OCI-LY7 (cell line): ENCODE results near the gene MTCL1. TPM values are rescaled to one million over a fixed set of nuclear protein-coding genes. Genes with fewer than 3 reads are reported as not detected.

Source experiments
- BruUV-seq: library from RNA; stranded (reverse); fragments of 400-500 nt; replicated peaks from 2 replicates; lab custom pipeline; 2021; lab: Mats Ljungman, UMichigan
- CTCF ChIA-PET: fragments of 300-600 bp; sonication (Branson Sonifier 250); formaldehyde crosslinking; loops from one replicate; lab custom pipeline; 2022; ENCODE audit warnings: antibody characterized with exemption; ENCODE audit not compliant: unreplicated experiment; lab: Charles Lee
- POLR2A ChIA-PET: fragments of 300-600 bp; sonication (Branson Sonifier 250); formaldehyde crosslinking; loops from one replicate; lab custom pipeline; 2022; ENCODE audit warnings: antibody characterized with exemption; lab: Charles Lee
- DNase-seq: peaks from one replicate; pipeline ENCODE4 v3.0.0-alpha.2; 2015; ENCODE audit warnings: low spot score
- H2AFZ ChIP-seq: fragments of 200-600 bp; sonication (generic), shearing (Covaris generic); 2 replicates; pipeline ENCODE4 v1.6.1; 2014; ENCODE audit warnings: mild to moderate bottlenecking, antibody characterized with exemption, low read length, moderate library complexity
- H3K27ac ChIP-seq: fragments of 200-600 bp; sonication (generic); 2 replicates; pipeline ENCODE4 v1.5.1; 2014; ENCODE audit warnings: mixed run types, low read depth, mild to moderate bottlenecking, moderate library complexity, low read length, inconsistent platforms; ENCODE audit not compliant: poor library complexity, severe bottlenecking
- H3K36me3 ChIP-seq: fragments of 200-600 bp; sonication (generic); 2 replicates; pipeline ENCODE4 v1.6.1; 2014; ENCODE audit warnings: mild to moderate bottlenecking, antibody characterized with exemption, low read length, moderate library complexity, mixed read lengths; ENCODE audit not compliant: insufficient read depth
- H3K4me1 ChIP-seq: fragments of 200-600 bp; sonication (generic); 2 replicates; pipeline ENCODE4 v1.5.1; 2014; ENCODE audit warnings: mild to moderate bottlenecking, low read length; ENCODE audit not compliant: insufficient read depth, poor library complexity, severe bottlenecking
- H3K4me2 ChIP-seq: fragments of 200-600 bp; sonication (generic); 2 replicates; pipeline ENCODE4 v1.6.1; 2014; ENCODE audit warnings: mild to moderate bottlenecking, low read length
- H3K4me3 ChIP-seq: fragments of 200-600 bp; sonication (generic); 2 replicates; pipeline ENCODE4 v1.5.1; 2014; ENCODE audit warnings: mild to moderate bottlenecking, low read depth, low read length; ENCODE audit not compliant: poor library complexity, severe bottlenecking
- H3K79me2 ChIP-seq: fragments of 200-600 bp; sonication (generic); 2 replicates; pipeline ENCODE4 v1.6.1; 2016; ENCODE audit warnings: low read depth, mild to moderate bottlenecking, low read length, moderate library complexity, mixed read lengths; ENCODE audit not compliant: insufficient read depth
- H3K9me2 ChIP-seq: fragments of 200-600 bp; sonication (generic); 2 replicates; pipeline ENCODE4 v1.6.1; 2016; ENCODE audit warnings: mild to moderate bottlenecking, low read length, mixed read lengths; ENCODE audit not compliant: insufficient read depth
- H3K9me3 ChIP-seq: fragments of 200-600 bp; sonication (generic); 2 replicates; pipeline ENCODE4 v1.6.1; 2014; ENCODE audit warnings: mild to moderate bottlenecking, mixed run types, low read length, mixed read lengths
- H4K20me1 ChIP-seq: fragments of 200-600 bp; sonication (generic); 2 replicates; pipeline ENCODE4 v1.6.1; 2014; ENCODE audit warnings: mild to moderate bottlenecking, antibody characterized with exemption, low read length, moderate library complexity, mixed read lengths; ENCODE audit not compliant: insufficient read depth
- EZH2phosphoT487 ChIP-seq: fragments of 200-600 bp; sonication (generic); IDR thresholded peaks from 2 replicates; pipeline ENCODE4 v1.6.1; 2018; ENCODE audit warnings: low read depth, borderline replicate concordance, mild to moderate bottlenecking, mixed run types, antibody characterized with exemption, low read length, moderate library complexity, mixed read lengths
- intact Hi-C: fragments of 100-400 bp; cut with micrococcal nuclease; formaldehyde crosslinking; loops from one replicate; pipeline ENCODE4 v1.10.0; 2022; ENCODE audit not compliant: unreplicated experiment
- total RNA-seq, 2 experiments: library from RNA; depleted of rRNA in 1 of 2; stranded (reverse); fragments of >200 nt in 1 of 2; shearing (Covaris generic) in 1 of 2; gene quantifications; 2 replicates each; pipeline ENCODE4 v1.2.3, GENCODE V29; 2014 to 2022
- TF ChIP-seq, protein P1 (sequence below): fragments of 200-600 bp; sonication (generic); conservative IDR thresholded peaks from 2 replicates; pipeline ENCODE4 v1.5.1; 2014; ENCODE audit warnings: mild to moderate bottlenecking, antibody characterized with exemption, low read length, moderate library complexity, mixed read lengths

Gene MTCL1
- total RNA-seq, 2 experiments from 2014 or later, result 96.8 to 159 TPM

DNA sequence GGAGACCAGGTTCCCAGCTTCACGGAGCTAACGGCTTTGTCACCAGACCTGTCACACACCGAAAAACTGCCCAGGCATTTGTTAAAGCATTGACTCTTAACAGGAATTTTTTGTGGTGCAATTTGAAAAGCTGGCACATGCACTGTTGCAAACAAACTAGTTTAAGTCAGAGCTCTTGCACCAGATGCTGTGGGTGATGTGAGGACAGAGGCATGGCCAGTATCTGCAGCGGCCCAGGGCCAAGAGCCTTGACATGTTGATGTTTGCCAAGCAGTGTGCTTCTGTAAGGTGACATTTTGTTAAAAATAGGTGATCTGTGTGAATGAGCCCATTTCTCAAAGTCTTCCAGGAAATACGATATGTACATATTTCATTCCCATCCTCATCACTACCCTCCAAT is 142.5 kb downstream of the MTCL1 start:
- H3K4me1 ChIP-seq, result no peaks in the 10 kb centered on the region
- H3K79me2 ChIP-seq, result no peaks in the 10 kb centered on the region
- no peak for DNase-seq
- no peaks in the 10 kb centered on the region for H4K20me1 ChIP-seq
- POLR2A ChIA-PET, result interaction anchor here (0.6 to 1.4 kb wide), 3 partner anchors 8 to 110 kb away, joined by 3 to 7 read pairs (median 4); no protein-coding TSS in a partner anchor
- no peaks in the 10 kb centered on the region for H3K9me3 ChIP-seq
- CTCF ChIA-PET, result no interaction called here
- BruUV-seq, result no TSS peak
- no peak overlapping the region for H2AFZ ChIP-seq
- H3K36me3 ChIP-seq, result no peaks in the 10 kb centered on the region
- H3K9me2 ChIP-seq, result no peaks in the 10 kb centered on the region
- H3K27ac ChIP-seq, result no peak overlapping the region
- TF ChIP-seq EZH2phosphoT487, result no peak
- TF ChIP-seq, protein P1, sequence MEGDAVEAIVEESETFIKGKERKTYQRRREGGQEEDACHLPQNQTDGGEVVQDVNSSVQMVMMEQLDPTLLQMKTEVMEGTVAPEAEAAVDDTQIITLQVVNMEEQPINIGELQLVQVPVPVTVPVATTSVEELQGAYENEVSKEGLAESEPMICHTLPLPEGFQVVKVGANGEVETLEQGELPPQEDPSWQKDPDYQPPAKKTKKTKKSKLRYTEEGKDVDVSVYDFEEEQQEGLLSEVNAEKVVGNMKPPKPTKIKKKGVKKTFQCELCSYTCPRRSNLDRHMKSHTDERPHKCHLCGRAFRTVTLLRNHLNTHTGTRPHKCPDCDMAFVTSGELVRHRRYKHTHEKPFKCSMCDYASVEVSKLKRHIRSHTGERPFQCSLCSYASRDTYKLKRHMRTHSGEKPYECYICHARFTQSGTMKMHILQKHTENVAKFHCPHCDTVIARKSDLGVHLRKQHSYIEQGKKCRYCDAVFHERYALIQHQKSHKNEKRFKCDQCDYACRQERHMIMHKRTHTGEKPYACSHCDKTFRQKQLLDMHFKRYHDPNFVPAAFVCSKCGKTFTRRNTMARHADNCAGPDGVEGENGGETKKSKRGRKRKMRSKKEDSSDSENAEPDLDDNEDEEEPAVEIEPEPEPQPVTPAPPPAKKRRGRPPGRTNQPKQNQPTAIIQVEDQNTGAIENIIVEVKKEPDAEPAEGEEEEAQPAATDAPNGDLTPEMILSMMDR, result no peak
- no peak overlapping the region for H3K4me3 ChIP-seq
- no peak overlapping the region for H3K4me2 ChIP-seq
- intact Hi-C loops, result no loop called here

DNA sequence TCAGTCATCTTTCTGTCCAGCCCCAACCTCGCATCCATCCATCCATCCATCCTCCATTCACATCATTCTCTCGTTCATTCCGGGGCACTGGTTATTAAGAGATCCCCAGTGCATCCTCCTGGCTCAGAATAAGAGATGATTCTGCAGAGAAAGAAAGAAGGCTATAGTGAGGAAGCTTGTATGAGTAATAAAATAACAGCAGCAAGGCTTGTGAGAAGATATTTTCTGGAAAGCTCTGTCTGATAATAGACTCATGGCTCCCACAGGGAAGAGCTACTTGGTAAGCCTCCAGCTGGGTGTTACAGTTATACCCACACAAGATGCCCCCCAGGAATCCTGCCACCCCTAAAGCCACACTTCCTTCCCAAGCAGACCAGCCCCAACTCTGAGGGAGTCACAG is 143.2 kb downstream of the MTCL1 start:
- ChIA-PET CTCF (no interaction called here), POLR2A (interaction anchor here (0.8 to 1.4 kb wide), 2 partner anchors 9 to 39 kb away, joined by 4 to 7 read pairs; no protein-coding TSS in a partner anchor)
- TF ChIP-seq EZH2phosphoT487, result no peak
- TF ChIP-seq, protein P1, result no peak

DNA sequence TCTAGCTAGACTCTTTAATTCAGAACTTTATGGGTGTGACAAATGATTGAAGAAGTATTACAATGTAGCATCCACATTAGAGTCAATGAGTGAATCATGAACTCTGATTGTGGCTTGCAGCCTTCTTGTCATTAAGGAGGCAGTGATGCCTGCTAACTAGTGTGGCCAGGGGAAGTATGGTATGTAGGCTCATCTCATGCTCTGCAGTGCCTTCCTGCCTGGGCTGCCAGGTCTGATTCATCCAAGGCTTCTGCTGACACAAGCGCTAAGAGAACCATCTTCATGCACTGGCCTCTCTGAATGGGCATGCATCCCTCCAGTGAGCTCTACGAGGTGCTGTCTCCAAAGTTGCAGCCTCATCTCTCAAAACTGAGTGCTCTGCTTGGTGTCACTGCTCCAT is 144.3 kb downstream of the MTCL1 start:
- Histone ChIP-seq H3K4me3 (no peak overlapping the region), H3K9me3 (no peaks in the 10 kb centered on the region), H3K79me2 (no peaks in the 10 kb centered on the region), H3K27ac (no peak overlapping the region), H3K9me2 (no peaks in the 10 kb centered on the region), H4K20me1 (no peaks in the 10 kb centered on the region), H3K4me1 (no peaks in the 10 kb centered on the region), H3K4me2 (no peak overlapping the region), H2AFZ (no peak overlapping the region), H3K36me3 (no peaks in the 10 kb centered on the region)
- no peak for TF ChIP-seq EZH2phosphoT487
- TF ChIP-seq, protein P1, result no peak
- DNase-seq, result no peak
- POLR2A ChIA-PET, result interaction anchor here (2.2 kb wide), 1 partner anchor 8 kb away, joined by 7 read pairs; no protein-coding TSS in a partner anchor
- intact Hi-C loops, result no loop called here
- CTCF ChIA-PET, result no interaction called here
- BruUV-seq, result no TSS peak

More for the DNA sequence above, 143.2 kb downstream of the MTCL1 start:
- intact Hi-C loops, result no loop called here
- no peak overlapping the region for H3K4me2 ChIP-seq
- no peaks in the 10 kb centered on the region for H3K36me3 ChIP-seq
- H3K27ac ChIP-seq, result no peak overlapping the region
- H3K9me2 ChIP-seq, result no peaks in the 10 kb centered on the region
- H4K20me1 ChIP-seq, result no peaks in the 10 kb centered on the region
- no peaks in the 10 kb centered on the region for H3K79me2 ChIP-seq
- no peaks in the 10 kb centered on the region for H3K9me3 ChIP-seq
- BruUV-seq, result no TSS peak
- DNase-seq, result no peak
- no peaks in the 10 kb centered on the region for H3K4me1 ChIP-seq
- H3K4me3 ChIP-seq, result no peak overlapping the region
- no peak overlapping the region for H2AFZ ChIP-seq
